Endothelial cell of umbilical vein (primary cell): Measurements from ENCODE around the gene FAM219B. TPM values are rescaled to one million over a fixed set of nuclear protein-coding genes. Genes with fewer than 3 reads are reported as not detected.

Experiments used
- BruUV-seq: library from RNA; stranded (reverse); fragments of 400-500 nt; replicated peaks from 2 replicates; lab custom pipeline; 2021; lab: Mats Ljungman, UMichigan
- CTCF ChIA-PET: fragments of 300-600, 350-600 bp; sonication (Branson Sonifier 250); formaldehyde crosslinking; loops from one replicate; lab custom pipeline; 2021; ENCODE audit warnings: antibody characterized with exemption, inconsistent platforms; lab: Charles Lee
- POLR2A ChIA-PET: fragments of 300-600, 350-600 bp; sonication (Branson Sonifier 250); formaldehyde crosslinking; loops from one replicate; lab custom pipeline; 2021; ENCODE audit warnings: antibody characterized with exemption, inconsistent platforms; lab: Charles Lee
- DNase-seq: peaks from one replicate; pipeline ENCODE4 v3.0.0-alpha.2; 2011; ENCODE audit warnings: low read depth, low spot score
- FAIRE-seq: peaks from 2 replicates; lab custom pipeline; 2011; peaks lifted over from hg19 to GRCh38; lab: Jason Lieb, UNC
- H2AFZ ChIP-seq: 2 replicates; pipeline ENCODE4 v1.6.0; 2012; ENCODE audit warnings: low read depth, low read length, control low read depth, inconsistent platforms
- H3K27ac ChIP-seq: 2 replicates; pipeline ENCODE4 v1.5.1; 2011; ENCODE audit warnings: low read depth, mild to moderate bottlenecking, control low read depth, low read length, moderate library complexity; ENCODE audit not compliant: insufficient read depth
- H3K27me3 ChIP-seq, 2 experiments: 2 replicates each; pipeline versions ENCODE4 v1.6.0 to v1.6.1; 2011; ENCODE audit warnings: low read length in 2 of 2, mixed read lengths in 1 of 2; ENCODE audit not compliant: control insufficient read depth in 2 of 2, insufficient read depth in 2 of 2
- H3K36me3 ChIP-seq, 2 experiments: 2 replicates in 1 of 2; 3 replicates in 1 of 2; pipeline ENCODE4 v1.5.1; 2011; ENCODE audit warnings: low read length in 2 of 2, mild to moderate bottlenecking in 1 of 2, moderate library complexity in 1 of 2; ENCODE audit not compliant: control insufficient read depth in 2 of 2, insufficient read depth in 2 of 2; ENCODE audit errors: extremely low read depth in 1 of 2
- H3K4me1 ChIP-seq: 3 replicates; pipeline ENCODE4 v1.5.1; 2011; ENCODE audit warnings: mild to moderate bottlenecking, low read length; ENCODE audit not compliant: control insufficient read depth, insufficient read depth; ENCODE audit errors: extremely low read depth
- H3K4me2 ChIP-seq: 2 replicates; pipeline ENCODE4 v1.6.1; 2011; ENCODE audit warnings: low read length, control low read depth, mixed read lengths; ENCODE audit not compliant: insufficient read depth
- H3K4me3 ChIP-seq, 3 experiments: fragments of 200-600 bp in 1 of 3; sonication (generic), shearing (Covaris generic) in 1 of 3; replicated peaks in 1 of 3; 2 replicates each; pipeline ENCODE4 v1.5.1; 2011 to 2016; ENCODE audit warnings: control low read depth in 3 of 3, low read length in 3 of 3, mild to moderate bottlenecking in 2 of 3, inconsistent platforms in 1 of 3, low read depth in 1 of 3, moderate library complexity in 1 of 3; ENCODE audit not compliant: insufficient read depth in 1 of 3
- H3K79me2 ChIP-seq: 2 replicates; pipeline ENCODE4 v1.6.0; 2012; ENCODE audit warnings: low read length, inconsistent platforms; ENCODE audit not compliant: control insufficient read depth, insufficient read depth
- H3K9ac ChIP-seq: replicated peaks from 2 replicates; pipeline ENCODE3; 2011; ENCODE audit warnings: low read length, control low read depth; ENCODE audit not compliant: insufficient read depth; ENCODE audit errors: extremely low read depth
- H3K9me1 ChIP-seq: replicated peaks from 3 replicates; pipeline ENCODE4 v1.6.0; 2011; ENCODE audit warnings: mild to moderate bottlenecking, low read length; ENCODE audit not compliant: control insufficient read depth, insufficient read depth; ENCODE audit errors: extremely low read depth
- H3K9me3 ChIP-seq: replicated peaks from 2 replicates; pipeline ENCODE4 v1.5.1; 2012; ENCODE audit warnings: low read length, inconsistent platforms; ENCODE audit not compliant: control insufficient read depth, insufficient read depth
- H4K20me1 ChIP-seq: replicated peaks from 2 replicates; pipeline ENCODE3; 2011; ENCODE audit warnings: mild to moderate bottlenecking, low read length; ENCODE audit not compliant: control insufficient read depth, insufficient read depth; ENCODE audit errors: extremely low read depth
- EZH2 ChIP-seq: IDR thresholded peaks from 2 replicates; pipeline ENCODE4 v1.6.1; 2012; ENCODE audit warnings: borderline replicate concordance, low read depth, mild to moderate bottlenecking, moderate library complexity, low read length, inconsistent platforms; ENCODE audit not compliant: severe bottlenecking
- FOS ChIP-seq: IDR thresholded peaks from 2 replicates; pipeline ENCODE4 v1.6.1; 2011; ENCODE audit warnings: mild to moderate bottlenecking, low read length, moderate library complexity, borderline replicate concordance; ENCODE audit not compliant: insufficient read depth
- GATA2 ChIP-seq: IDR thresholded peaks from 2 replicates; pipeline ENCODE4 v1.7.0; 2011; ENCODE audit warnings: low read depth, mild to moderate bottlenecking, moderate library complexity, mixed read lengths, low read length; ENCODE audit not compliant: insufficient read length, insufficient read depth
- JUN ChIP-seq: IDR thresholded peaks from 2 replicates; pipeline ENCODE4 v1.6.1; 2011; ENCODE audit warnings: borderline replicate concordance, low read depth; ENCODE audit not compliant: insufficient read length, insufficient read depth
- MYC ChIP-seq: IDR thresholded peaks from one replicate; pipeline ENCODE4 v1.6.1; 2011; ENCODE audit warnings: mild to moderate bottlenecking, low read depth, low read length
- POLR2A ChIP-seq: IDR thresholded peaks from 2 replicates; pipeline ENCODE4 v1.6.1; 2012; ENCODE audit warnings: low read depth, mild to moderate bottlenecking, control low read depth, low read length
- POLR2AphosphoS5 ChIP-seq: IDR thresholded peaks from 2 replicates; pipeline ENCODE4 v1.6.1; 2012; ENCODE audit warnings: low read depth, mild to moderate bottlenecking, control low read depth, low read length, moderate library complexity; ENCODE audit not compliant: insufficient read depth
- dilution Hi-C: fragments of 300-500 bp; cut with MboI; formaldehyde crosslinking; loops from one replicate; pipeline ENCODE4 v1.15.0; 2019; ENCODE audit warnings: low sequenced_read_pairs; ENCODE audit not compliant: extremely low pct_ligation_motif_present
- intact Hi-C: fragments of 100-400 bp; cut with micrococcal nuclease; formaldehyde crosslinking; loops from one replicate; pipeline ENCODE4 v1.10.0; 2022
- polyA plus RNA-seq, 4 experiments: library from polyadenylated mRNA; depleted of rRNA in 3 of 4; stranded (reverse) in 3 of 4; unstranded in 1 of 4; fragments of >200 nt; gene quantifications; 2 replicates each; pipeline versions ENCODE4 v1.2.1 to v1.2.3, GENCODE V29; 2011 to 2012; ENCODE audit warnings: missing spikeins in 1 of 4
- total RNA-seq: library from RNA; stranded (reverse); gene quantifications from 2 replicates; pipeline ENCODE4 v1.2.3, GENCODE V29; 2021
- TF ChIP-seq, protein P1 (sequence below): IDR thresholded peaks from 2 replicates; pipeline ENCODE4 v1.6.1; 2011; ENCODE audit not compliant: insufficient read depth, insufficient read length
- TF ChIP-seq, protein P2 (sequence below), 2 donors: IDR thresholded peaks; 1 replicate in 1 of 2; 2 replicates in 1 of 2; pipeline ENCODE4 v1.5.1; 2011; ENCODE audit warnings: low read length in 2 of 2, mild to moderate bottlenecking in 2 of 2, moderate library complexity in 2 of 2, control low read depth in 1 of 2, inconsistent platforms in 1 of 2, low read depth in 1 of 2; ENCODE audit not compliant: insufficient read depth in 1 of 2; ENCODE audit errors: extremely low read depth in 1 of 2

Gene FAM219B
- total and polyA plus RNA-seq, 2 donors (not counting 3 experiments of a cell fraction or from before 2014, with no cell fraction given), result 57.7 to 73.0 TPM

GRCh38 chr15:74857671-74858368, 48.8 kb downstream of the FAM219B start:
- FAIRE-seq, result no peak
- Histone ChIP-seq H3K27ac (no peak overlapping the region), H3K4me3 (no peak overlapping the region), H3K36me3 (peaks cover 0 to 18% of the 10 kb centered on the region in 2 experiments), H3K4me1 (no peaks in the 10 kb centered on the region), H3K9me3 (no peaks in the 10 kb centered on the region), H3K4me2 (no peak overlapping the region), H3K27me3 (no peaks in the 10 kb centered on the region), H3K79me2 (peaks cover 11% of the 10 kb centered on the region), H3K9ac (no peak overlapping the region), H3K9me1 (no peaks in the 10 kb centered on the region), H4K20me1 (no peaks in the 10 kb centered on the region), H2AFZ (no peak overlapping the region)
- DNase-seq, result no peak
- BruUV-seq, result no TSS peak
- ChIA-PET CTCF (interaction anchor here (0.6 to 3.4 kb wide), 7 partner anchors 9 to 227 kb away, joined by 3 to 13 read pairs (median 3); no protein-coding TSS in a partner anchor), POLR2A (no interaction called here)
- intact Hi-C loops, result no loop called here
- TF ChIP-seq FOS, result no peak
- TF ChIP-seq GATA2, result no peak
- TF ChIP-seq, protein P1, sequence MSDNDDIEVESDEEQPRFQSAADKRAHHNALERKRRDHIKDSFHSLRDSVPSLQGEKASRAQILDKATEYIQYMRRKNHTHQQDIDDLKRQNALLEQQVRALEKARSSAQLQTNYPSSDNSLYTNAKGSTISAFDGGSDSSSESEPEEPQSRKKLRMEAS, result no peak
- TF ChIP-seq POLR2A, result no peak
- no peak for TF ChIP-seq MYC
- TF ChIP-seq EZH2, result no peak
- TF ChIP-seq, protein P2, sequence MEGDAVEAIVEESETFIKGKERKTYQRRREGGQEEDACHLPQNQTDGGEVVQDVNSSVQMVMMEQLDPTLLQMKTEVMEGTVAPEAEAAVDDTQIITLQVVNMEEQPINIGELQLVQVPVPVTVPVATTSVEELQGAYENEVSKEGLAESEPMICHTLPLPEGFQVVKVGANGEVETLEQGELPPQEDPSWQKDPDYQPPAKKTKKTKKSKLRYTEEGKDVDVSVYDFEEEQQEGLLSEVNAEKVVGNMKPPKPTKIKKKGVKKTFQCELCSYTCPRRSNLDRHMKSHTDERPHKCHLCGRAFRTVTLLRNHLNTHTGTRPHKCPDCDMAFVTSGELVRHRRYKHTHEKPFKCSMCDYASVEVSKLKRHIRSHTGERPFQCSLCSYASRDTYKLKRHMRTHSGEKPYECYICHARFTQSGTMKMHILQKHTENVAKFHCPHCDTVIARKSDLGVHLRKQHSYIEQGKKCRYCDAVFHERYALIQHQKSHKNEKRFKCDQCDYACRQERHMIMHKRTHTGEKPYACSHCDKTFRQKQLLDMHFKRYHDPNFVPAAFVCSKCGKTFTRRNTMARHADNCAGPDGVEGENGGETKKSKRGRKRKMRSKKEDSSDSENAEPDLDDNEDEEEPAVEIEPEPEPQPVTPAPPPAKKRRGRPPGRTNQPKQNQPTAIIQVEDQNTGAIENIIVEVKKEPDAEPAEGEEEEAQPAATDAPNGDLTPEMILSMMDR (IDR thresholded peaks at IDR 0.05; ENCODE audit: extremely low read depth in 1 of 2, insufficient read depth in 1 of 2, low read depth in 1 of 2, low read length in 2 of 2), result no peak
- TF ChIP-seq JUN, result no peak
- TF ChIP-seq POLR2AphosphoS5, result no peak
- dilution Hi-C loops, result no loop called here
